ENCODE results near the gene SFTA2.

The SFTA2 gene

GRCh38 chr6:30939473-30939872 lies 7.5 kb upstream of the SFTA2 start:
- TF ChIP-seq, protein P1, sequence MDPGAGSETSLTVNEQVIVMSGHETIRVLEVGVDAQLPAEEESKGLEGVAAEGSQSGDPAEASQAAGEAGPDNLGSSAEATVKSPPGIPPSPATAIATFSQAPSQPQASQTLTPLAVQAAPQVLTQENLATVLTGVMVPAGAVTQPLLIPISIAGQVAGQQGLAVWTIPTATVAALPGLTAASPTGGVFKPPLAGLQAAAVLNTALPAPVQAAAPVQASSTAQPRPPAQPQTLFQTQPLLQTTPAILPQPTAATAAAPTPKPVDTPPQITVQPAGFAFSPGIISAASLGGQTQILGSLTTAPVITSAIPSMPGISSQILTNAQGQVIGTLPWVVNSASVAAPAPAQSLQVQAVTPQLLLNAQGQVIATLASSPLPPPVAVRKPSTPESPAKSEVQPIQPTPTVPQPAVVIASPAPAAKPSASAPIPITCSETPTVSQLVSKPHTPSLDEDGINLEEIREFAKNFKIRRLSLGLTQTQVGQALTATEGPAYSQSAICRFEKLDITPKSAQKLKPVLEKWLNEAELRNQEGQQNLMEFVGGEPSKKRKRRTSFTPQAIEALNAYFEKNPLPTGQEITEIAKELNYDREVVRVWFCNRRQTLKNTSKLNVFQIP (CRISPR knock-in tag; IDR thresholded peaks at IDR 0.05; ENCODE audit: borderline replicate concordance, low read depth): no peak
- no peak for ATAC-seq

DNA sequence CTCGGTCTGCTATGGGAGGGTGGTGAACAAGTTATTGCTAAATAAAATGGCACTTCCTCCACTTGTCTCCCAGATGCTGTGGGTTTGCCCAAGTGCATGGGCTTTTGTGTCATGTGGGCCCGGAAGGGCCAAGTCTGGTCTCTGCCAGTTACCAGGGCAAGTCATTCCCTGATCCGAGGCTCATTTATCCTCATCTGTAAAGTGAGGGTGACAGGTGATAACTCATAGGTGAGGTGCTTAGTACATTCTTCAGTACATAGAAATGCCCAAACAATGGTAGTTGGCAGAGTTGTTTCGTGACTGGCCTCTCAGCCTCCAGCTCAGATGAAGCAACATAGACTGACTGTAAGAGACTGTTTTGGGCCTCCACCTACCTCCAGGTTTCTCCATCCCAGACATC lies 6.8 kb upstream of the SFTA2 start:
- TF ChIP-seq, protein P2, sequence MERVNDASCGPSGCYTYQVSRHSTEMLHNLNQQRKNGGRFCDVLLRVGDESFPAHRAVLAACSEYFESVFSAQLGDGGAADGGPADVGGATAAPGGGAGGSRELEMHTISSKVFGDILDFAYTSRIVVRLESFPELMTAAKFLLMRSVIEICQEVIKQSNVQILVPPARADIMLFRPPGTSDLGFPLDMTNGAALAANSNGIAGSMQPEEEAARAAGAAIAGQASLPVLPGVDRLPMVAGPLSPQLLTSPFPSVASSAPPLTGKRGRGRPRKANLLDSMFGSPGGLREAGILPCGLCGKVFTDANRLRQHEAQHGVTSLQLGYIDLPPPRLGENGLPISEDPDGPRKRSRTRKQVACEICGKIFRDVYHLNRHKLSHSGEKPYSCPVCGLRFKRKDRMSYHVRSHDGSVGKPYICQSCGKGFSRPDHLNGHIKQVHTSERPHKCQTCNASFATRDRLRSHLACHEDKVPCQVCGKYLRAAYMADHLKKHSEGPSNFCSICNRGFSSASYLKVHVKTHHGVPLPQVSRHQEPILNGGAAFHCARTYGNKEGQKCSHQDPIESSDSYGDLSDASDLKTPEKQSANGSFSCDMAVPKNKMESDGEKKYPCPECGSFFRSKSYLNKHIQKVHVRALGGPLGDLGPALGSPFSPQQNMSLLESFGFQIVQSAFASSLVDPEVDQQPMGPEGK (CRISPR knock-in tag; IDR thresholded peaks at IDR 0.05; ENCODE audit: borderline replicate concordance): no peak
- TF ChIP-seq ZFP3 (CRISPR knock-in tag; IDR thresholded peaks at IDR 0.05) (no peak), ARNTL (CRISPR knock-in tag; IDR thresholded peaks at IDR 0.05; ENCODE audit: borderline replicate concordance, low read depth) (no peak), OSR1 (CRISPR knock-in tag; IDR thresholded peaks at IDR 0.05) (no peak), ZNF70 (CRISPR knock-in tag; IDR thresholded peaks at IDR 0.05) (no peak), ZNF8 (CRISPR knock-in tag; IDR thresholded peaks at IDR 0.05) (no peak), CREB5 (CRISPR knock-in tag; IDR thresholded peaks at IDR 0.05; ENCODE audit: low read depth) (no peak), GLIS3 (CRISPR knock-in tag; IDR thresholded peaks at IDR 0.05) (no peak), TOX (CRISPR knock-in tag; IDR thresholded peaks at IDR 0.05; ENCODE audit: borderline replicate concordance) (no peak), ZC3H10 (CRISPR knock-in tag; IDR thresholded peaks at IDR 0.05) (no peak), ISL1 (CRISPR knock-in tag; IDR thresholded peaks at IDR 0.05) (no peak), ZNF565 (CRISPR knock-in tag; conservative IDR thresholded peaks at IDR 0.05; ENCODE audit: low read depth) (no peak), SNAI2 (CRISPR knock-in tag; IDR thresholded peaks at IDR 0.05) (no peak), ZFP30 (CRISPR knock-in tag; IDR thresholded peaks at IDR 0.05) (no peak), PPARA (CRISPR knock-in tag; IDR thresholded peaks at IDR 0.05; ENCODE audit: borderline replicate concordance) (no peak), RARB (CRISPR knock-in tag; IDR thresholded peaks at IDR 0.05) (no peak), TCF4 (CRISPR knock-in tag; IDR thresholded peaks at IDR 0.05; ENCODE audit: borderline replicate concordance) (no peak), CSDC2 (CRISPR knock-in tag; IDR thresholded peaks at IDR 0.05) (no peak)
- TF ChIP-seq, protein P3, sequence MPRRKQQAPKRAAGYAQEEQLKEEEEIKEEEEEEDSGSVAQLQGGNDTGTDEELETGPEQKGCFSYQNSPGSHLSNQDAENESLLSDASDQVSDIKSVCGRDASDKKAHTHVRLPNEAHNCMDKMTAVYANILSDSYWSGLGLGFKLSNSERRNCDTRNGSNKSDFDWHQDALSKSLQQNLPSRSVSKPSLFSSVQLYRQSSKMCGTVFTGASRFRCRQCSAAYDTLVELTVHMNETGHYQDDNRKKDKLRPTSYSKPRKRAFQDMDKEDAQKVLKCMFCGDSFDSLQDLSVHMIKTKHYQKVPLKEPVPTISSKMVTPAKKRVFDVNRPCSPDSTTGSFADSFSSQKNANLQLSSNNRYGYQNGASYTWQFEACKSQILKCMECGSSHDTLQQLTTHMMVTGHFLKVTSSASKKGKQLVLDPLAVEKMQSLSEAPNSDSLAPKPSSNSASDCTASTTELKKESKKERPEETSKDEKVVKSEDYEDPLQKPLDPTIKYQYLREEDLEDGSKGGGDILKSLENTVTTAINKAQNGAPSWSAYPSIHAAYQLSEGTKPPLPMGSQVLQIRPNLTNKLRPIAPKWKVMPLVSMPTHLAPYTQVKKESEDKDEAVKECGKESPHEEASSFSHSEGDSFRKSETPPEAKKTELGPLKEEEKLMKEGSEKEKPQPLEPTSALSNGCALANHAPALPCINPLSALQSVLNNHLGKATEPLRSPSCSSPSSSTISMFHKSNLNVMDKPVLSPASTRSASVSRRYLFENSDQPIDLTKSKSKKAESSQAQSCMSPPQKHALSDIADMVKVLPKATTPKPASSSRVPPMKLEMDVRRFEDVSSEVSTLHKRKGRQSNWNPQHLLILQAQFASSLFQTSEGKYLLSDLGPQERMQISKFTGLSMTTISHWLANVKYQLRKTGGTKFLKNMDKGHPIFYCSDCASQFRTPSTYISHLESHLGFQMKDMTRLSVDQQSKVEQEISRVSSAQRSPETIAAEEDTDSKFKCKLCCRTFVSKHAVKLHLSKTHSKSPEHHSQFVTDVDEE (CRISPR knock-in tag; IDR thresholded peaks at IDR 0.05): no peak
- TF ChIP-seq, protein P4, sequence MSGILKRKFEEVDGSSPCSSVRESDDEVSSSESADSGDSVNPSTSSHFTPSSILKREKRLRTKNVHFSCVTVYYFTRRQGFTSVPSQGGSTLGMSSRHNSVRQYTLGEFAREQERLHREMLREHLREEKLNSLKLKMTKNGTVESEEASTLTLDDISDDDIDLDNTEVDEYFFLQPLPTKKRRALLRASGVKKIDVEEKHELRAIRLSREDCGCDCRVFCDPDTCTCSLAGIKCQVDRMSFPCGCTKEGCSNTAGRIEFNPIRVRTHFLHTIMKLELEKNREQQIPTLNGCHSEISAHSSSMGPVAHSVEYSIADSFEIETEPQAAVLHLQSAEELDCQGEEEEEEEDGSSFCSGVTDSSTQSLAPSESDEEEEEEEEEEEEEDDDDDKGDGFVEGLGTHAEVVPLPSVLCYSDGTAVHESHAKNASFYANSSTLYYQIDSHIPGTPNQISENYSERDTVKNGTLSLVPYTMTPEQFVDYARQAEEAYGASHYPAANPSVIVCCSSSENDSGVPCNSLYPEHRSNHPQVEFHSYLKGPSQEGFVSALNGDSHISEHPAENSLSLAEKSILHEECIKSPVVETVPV (CRISPR knock-in tag; IDR thresholded peaks at IDR 0.05): no peak
- no peak for ATAC-seq

- no peak for TF ChIP-seq ZFP3 (CRISPR knock-in tag; IDR thresholded peaks at IDR 0.05)
- no peak for TF ChIP-seq TCF4 (CRISPR knock-in tag; IDR thresholded peaks at IDR 0.05; ENCODE audit: borderline replicate concordance)
- no peak for TF ChIP-seq ESRRG (CRISPR knock-in tag; IDR thresholded peaks at IDR 0.05)
- TF ChIP-seq, protein P4 (CRISPR knock-in tag; IDR thresholded peaks at IDR 0.05): no peak
- no peak for TF ChIP-seq ZFP30 (CRISPR knock-in tag; IDR thresholded peaks at IDR 0.05)
- no peak for TF ChIP-seq RARB (CRISPR knock-in tag; IDR thresholded peaks at IDR 0.05)
- TF ChIP-seq, protein P1 (CRISPR knock-in tag; IDR thresholded peaks at IDR 0.05; ENCODE audit: borderline replicate concordance, low read depth): no peak
- no peak for TF ChIP-seq ZNF565 (CRISPR knock-in tag; conservative IDR thresholded peaks at IDR 0.05; ENCODE audit: low read depth)
- TF ChIP-seq ISL1 (CRISPR knock-in tag; IDR thresholded peaks at IDR 0.05): no peak
- no peak for TF ChIP-seq ARNTL (CRISPR knock-in tag; IDR thresholded peaks at IDR 0.05; ENCODE audit: borderline replicate concordance, low read depth)
- no peak for TF ChIP-seq CREB5 (CRISPR knock-in tag; IDR thresholded peaks at IDR 0.05; ENCODE audit: low read depth)
- no peak for TF ChIP-seq ZNF8 (CRISPR knock-in tag; IDR thresholded peaks at IDR 0.05)
- TF ChIP-seq TOX (CRISPR knock-in tag; IDR thresholded peaks at IDR 0.05; ENCODE audit: borderline replicate concordance): no peak
- no peak for TF ChIP-seq PPARA (CRISPR knock-in tag; IDR thresholded peaks at IDR 0.05; ENCODE audit: borderline replicate concordance)
These were observed 5.3 kb upstream of the SFTA2 start for GRCh38 chr6:30937265-30937664.

More at GRCh38 chr6:30937265-30937664, 5.3 kb upstream of the SFTA2 start:
- ATAC-seq: no peak

Measured in SK-N-SH treated with all-trans-retinoic acid at 6 μM for 48 hours (cell line).